ENCODE results near the gene SLC8A1.

The SLC8A1 gene

GRCh38 chr2:40303746-40304145 is 148.1 kb downstream of the SLC8A1 start:
- DNase-seq (ENCODE audit: low spot score): no peak

- no peak for DNase-seq (ENCODE audit: low spot score)
Measured at GRCh38 chr2:40302751-40303325, 149.1 kb downstream of the SLC8A1 start.

DNA sequence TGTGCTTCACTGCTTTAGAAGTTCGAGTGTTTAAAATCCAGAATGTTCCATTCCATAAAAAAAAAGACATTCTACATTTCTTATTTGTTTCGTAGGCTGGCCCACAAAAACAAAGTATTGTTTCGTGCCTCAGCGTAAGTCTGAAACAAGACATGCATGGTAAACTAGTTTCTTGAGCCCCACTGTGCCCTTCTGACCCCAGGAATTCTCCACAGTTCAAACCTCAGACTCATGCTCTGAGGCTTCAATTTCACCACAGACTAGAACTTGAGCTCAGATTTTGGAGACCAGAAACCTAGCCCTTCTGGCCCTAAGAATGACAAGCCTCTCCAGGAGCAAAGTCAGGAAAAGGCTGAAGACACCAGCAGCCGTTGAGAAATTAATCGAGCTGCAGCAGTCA is 151.5 kb downstream of the SLC8A1 start:
- DNase-seq (ENCODE audit: low spot score): no peak

- DNase-seq (ENCODE audit: low spot score): no peak
Measured at GRCh38 chr2:40299781-40300180, 152.1 kb downstream of the SLC8A1 start.

GRCh38 chr2:40299173-40299572 is 152.7 kb downstream of the SLC8A1 start:
- DNase-seq (ENCODE audit: low spot score): no peak

- DNase-seq (ENCODE audit: low spot score): no peak
Measured at GRCh38 chr2:40298026-40298425, 153.9 kb downstream of the SLC8A1 start.

- DNase-seq (ENCODE audit: low spot score): no peak
Measured at GRCh38 chr2:40292291-40292690, 159.6 kb downstream of the SLC8A1 start.

DNA sequence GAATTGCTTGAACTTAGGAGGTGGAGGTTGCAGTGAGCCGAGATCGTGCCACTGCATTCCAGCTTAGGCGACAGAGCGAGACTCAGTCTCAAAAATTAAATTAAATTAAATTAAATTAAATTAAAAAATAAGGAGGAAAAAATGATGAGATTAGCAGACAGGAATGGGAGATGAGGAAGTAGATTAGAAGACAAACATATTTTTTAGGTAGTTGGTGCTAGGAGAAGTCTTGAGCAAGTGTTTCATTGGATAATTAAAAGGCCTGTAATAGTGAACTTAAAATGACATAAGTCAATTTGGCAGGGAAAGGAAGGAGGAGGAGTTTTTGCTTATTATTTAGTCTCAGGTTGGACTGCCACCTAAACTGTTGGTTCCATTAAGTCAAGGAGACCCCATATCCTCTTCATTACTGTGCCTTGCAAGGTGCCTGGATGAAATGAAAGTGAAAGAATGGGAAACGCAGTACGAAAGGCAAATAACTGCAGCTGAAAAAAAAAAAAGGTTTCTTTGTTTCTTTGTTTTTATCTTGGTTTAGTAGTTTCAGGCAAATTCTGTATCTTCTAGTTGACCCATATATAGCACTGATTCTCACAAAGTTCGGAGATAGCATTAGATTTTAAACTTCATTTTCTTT is 162.0 kb downstream of the SLC8A1 start:
- no peak for DNase-seq (ENCODE audit: low spot score)

DNA sequence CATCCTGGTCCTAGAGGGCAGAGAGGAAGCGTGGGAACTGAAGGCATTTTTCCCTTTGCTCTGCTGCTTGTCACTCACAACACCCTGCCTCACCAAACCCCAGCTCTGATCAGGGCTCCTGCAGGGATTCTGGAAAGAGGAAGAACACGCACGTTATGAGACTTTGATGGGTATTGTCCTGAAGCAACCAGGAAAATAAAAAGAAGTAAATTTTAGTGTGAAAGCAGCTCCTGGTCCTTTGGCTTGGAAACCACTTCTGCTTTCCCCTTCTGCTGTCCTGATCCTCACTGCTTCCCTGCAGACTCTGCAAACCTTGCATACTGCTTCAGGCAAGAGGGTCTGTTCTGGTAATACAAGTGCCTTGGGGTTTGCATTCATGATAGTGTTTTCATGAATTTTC is 164.1 kb downstream of the SLC8A1 start:
- no peak for DNase-seq (ENCODE audit: low spot score)

DNA sequence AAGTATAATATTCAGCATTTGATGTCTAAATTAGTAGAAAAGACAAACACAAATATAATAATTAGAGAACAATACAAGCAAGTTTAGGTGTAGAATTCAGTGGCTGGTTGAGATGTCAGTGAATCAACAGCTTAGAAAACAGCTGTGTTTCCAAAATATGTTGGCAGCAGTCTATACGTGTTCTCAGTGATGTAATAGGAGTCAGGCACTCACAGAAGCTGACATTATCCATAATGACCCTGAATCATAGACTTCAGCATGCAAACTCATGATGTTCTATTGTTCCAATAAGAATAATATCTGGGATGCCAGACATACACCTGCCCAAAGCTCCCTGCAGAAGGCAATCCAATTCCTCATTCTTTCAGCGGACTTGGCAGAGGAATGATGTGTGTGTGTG is 164.7 kb downstream of the SLC8A1 start:
- no peak for DNase-seq (ENCODE audit: low spot score)

GRCh38 chr2:40286721-40287120 is 165.2 kb downstream of the SLC8A1 start:
- no peak for DNase-seq (ENCODE audit: low spot score)

DNA sequence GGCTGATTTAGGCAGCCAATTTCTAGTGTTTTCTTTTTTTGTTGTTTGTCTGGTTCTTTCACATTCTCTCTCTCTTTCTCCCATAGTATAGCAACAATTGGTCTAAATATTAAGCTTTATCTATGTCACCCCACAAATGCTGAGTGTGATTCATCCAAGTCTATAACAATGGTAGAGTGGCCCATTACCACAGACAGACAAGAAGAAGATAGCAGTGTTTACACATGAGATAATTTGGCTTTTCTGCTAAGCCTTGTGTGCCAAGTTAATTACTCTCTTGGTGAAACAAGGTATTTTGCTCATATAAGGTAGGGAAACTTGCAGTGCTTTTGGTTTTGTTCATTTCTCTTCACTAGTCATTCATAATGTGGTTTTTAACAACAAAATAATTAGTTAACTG is 166.5 kb downstream of the SLC8A1 start:
- no peak for DNase-seq (ENCODE audit: low spot score)

DNA sequence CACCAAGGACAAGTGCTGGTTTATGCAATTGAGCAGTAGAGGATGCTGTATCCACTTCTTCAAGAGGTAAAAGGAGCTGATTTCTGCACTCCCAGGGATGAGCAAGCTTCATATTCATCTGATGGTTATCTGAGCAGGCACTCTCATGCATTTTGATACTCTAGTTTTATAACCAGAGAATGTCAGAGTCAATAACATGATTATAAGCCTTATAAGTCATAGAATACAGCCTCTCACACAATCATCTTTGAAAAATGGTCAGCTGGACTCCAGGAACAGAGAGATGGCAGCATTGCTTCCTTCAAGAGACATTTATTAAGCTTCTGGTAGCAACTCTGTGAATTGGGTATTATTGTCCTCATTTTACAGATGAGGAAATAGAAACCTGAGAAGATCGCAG is 167.1 kb downstream of the SLC8A1 start:
- no peak for DNase-seq (ENCODE audit: low spot score)

- DNase-seq (ENCODE audit: low spot score): no peak
Measured at GRCh38 chr2:40283111-40283909, 168.6 kb downstream of the SLC8A1 start.

DNA sequence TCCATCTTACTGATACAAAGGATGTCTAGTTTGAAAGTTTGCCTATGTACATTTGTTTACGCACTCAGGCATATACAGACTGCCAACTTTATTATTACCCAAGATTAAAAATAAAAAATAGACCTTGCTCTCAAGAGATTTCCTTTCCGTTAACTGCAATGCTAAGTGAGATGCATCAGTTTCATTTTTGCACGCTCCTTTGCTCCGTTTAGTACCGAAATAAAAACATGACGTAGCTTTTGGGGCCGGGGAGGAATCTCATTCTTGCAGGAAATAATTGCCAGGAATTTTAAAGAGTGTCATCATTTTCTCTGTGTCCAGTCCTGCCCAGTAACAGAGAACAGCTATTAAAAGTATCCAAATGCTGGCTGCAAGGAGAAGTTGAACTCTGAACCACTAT is 169.5 kb downstream of the SLC8A1 start:
- DNase-seq (ENCODE audit: low spot score): no peak

- DNase-seq (ENCODE audit: low spot score): no peak
Measured at GRCh38 chr2:40281021-40281940, 170.6 kb downstream of the SLC8A1 start.

GRCh38 chr2:40279482-40279881 is 172.4 kb downstream of the SLC8A1 start:
- no peak for DNase-seq (ENCODE audit: low spot score)

GRCh38 chr2:40279001-40279400 is 172.9 kb downstream of the SLC8A1 start:
- no peak for DNase-seq (ENCODE audit: low spot score)

DNA sequence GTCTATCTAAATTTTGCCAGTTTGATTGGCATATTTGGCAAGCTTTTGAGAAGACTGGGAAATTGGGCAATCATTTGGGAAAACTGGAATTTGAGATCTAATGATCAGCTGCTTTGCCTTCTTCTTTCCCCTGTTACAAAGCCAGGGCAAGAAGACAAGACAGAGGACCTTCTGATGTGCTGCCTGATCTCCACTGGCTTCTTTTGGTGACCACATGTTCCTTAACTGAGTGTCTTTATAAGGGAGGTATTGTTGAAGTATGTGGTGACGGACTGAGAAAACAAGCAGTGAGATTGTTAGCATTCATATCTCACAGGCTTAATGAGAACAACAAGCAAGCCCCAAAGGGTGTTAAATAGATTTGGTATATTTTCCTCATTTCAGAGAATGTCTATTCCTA is 175.8 kb downstream of the SLC8A1 start:
- DNase-seq (ENCODE audit: low spot score): no peak

DNA sequence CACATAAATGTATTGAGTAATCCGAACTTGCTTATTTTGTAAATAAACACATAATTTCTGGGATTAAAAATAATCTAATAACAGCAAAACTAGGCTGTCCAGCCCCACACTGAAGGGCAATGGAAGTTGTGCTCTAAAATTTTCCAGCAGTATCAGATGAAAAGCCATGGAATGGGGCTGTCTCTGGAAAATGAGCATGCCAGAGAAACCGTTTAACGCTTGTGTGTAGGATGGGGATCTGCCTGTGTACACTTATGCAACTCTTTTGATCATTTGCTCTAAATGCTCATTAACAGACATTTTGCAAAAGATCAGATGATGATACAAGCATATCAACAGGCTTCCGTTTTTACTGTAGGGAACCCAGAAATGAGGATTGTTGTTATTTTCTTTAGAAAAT is 177.6 kb downstream of the SLC8A1 start:
- DNase-seq (ENCODE audit: low spot score): no peak

- no peak for DNase-seq (ENCODE audit: low spot score)
Measured at GRCh38 chr2:40273734-40274182, 178.1 kb downstream of the SLC8A1 start.

DNA sequence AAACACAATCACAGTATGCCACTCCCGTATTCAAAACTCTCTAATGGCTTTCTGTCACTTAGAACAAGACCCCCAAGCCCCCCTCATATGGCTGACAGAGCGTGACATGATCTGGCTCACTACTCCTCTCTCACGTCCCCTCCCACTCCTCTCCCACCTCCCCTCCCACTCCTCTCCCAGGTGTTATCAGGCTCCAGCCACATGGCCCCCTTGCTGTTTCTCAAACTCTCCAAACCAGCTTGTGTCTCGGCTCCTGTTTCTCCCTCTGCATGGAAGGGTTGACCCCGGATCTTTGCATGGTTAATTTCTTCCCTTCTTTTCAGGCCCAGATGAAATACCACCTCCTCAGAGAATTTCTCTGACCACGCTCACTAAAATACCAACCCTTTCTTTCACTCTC is 180.8 kb downstream of the SLC8A1 start:
- no peak for DNase-seq (ENCODE audit: low spot score)

All from hematopoietic multipotent progenitor cell treated with erythropoietin and hydrocortisone succinate and interleukin-3 and kit ligand, for 15 days (in vitro differentiated cells).